ENCODE data around the gene GPC3. TPM values are rescaled to one million over a fixed set of nuclear protein-coding genes. Genes with fewer than 3 reads are reported as not detected.

GPC3 gene
- total and polyA plus RNA-seq, 4 donors: 8.3 to 270 (median 52.4) TPM

- 26 to 50% methylated on average over 6 of the region's 6 CpGs for WGBS, 2 donors
- no peak for ATAC-seq (ENCODE audit: insufficient read depth, low FRiP score)
- peaks cover 0 to 3% (median 1%) of the 10 kb centered on the region in 5 donors for H3K4me1 ChIP-seq (ENCODE audit: control insufficient read depth in 5 of 5, insufficient read depth in 5 of 5, low read length in 5 of 5)
- peak; percentile 32 to 82 (median 73) for DNase-seq
- H3K9me3 ChIP-seq (ENCODE audit: control insufficient read depth in 4 of 4, insufficient read depth in 3 of 4, low read length in 3 of 4): peaks cover 0 to 1% (median 0%) of the 10 kb centered on the region in 4 donors
- no peak overlapping the region for H3K9ac ChIP-seq (ENCODE audit: insufficient read depth in 1 of 2, low read length in 2 of 2)
- no peak overlapping the region for H3K4me3 ChIP-seq
- no peak for TF ChIP-seq CTCF (IDR thresholded peaks at IDR 0.05; ENCODE audit: control extremely low read depth, extremely low read depth)
- H3K27me3 ChIP-seq (ENCODE audit: control insufficient read depth in 3 of 3, insufficient read depth in 3 of 3, low read length in 2 of 3): peaks cover 0 to 20% (median 11%) of the 10 kb centered on the region in 3 donors
- H3K27ac ChIP-seq (ENCODE audit: low read depth in 1 of 2, low read length in 1 of 2): no peak overlapping the region
- no peaks in the 10 kb centered on the region for H3K36me3 ChIP-seq (ENCODE audit: control insufficient read depth in 4 of 4, insufficient read depth in 4 of 4, low read length in 4 of 4)
Measured at GRCh38 chrX:133645256-133645655, 340.1 kb downstream of the GPC3 start.

GRCh38 chrX:133640161-133641015 lies 345.0 kb downstream of the GPC3 start:
- Histone ChIP-seq H3K9ac (ENCODE audit: insufficient read depth in 1 of 2, low read length in 2 of 2) (no peak overlapping the region), H3K9me3 (ENCODE audit: control insufficient read depth in 4 of 4, insufficient read depth in 3 of 4, low read length in 3 of 4) (peaks cover 0 to 3% (median 0%) of the 10 kb centered on the region in 4 donors), H3K27ac (ENCODE audit: low read depth in 1 of 2, low read length in 1 of 2) (no peak overlapping the region), H3K4me1 (ENCODE audit: control insufficient read depth in 5 of 5, insufficient read depth in 5 of 5, low read length in 5 of 5) (peaks cover 0 to 6% (median 0%) of the 10 kb centered on the region in 5 donors), H3K4me3 (no peak overlapping the region), H3K36me3 (ENCODE audit: control insufficient read depth in 4 of 4, insufficient read depth in 4 of 4, low read length in 4 of 4) (no peaks in the 10 kb centered on the region), H3K27me3 (ENCODE audit: control insufficient read depth in 3 of 3, insufficient read depth in 3 of 3, low read length in 2 of 3) (peaks cover 0 to 17% (median 3%) of the 10 kb centered on the region in 3 donors)
- no peak for ATAC-seq (ENCODE audit: insufficient read depth, low FRiP score)
- DNase-seq: peak in 1 of 3 donors; percentile 16
- WGBS, 2 donors: 55 to 85% methylated on average over 7 of the region's 7 CpGs
- TF ChIP-seq CTCF (IDR thresholded peaks at IDR 0.05; ENCODE audit: control extremely low read depth, extremely low read depth): no peak

GRCh38 chrX:133639726-133640125 lies 345.7 kb downstream of the GPC3 start:
- TF ChIP-seq CTCF (IDR thresholded peaks at IDR 0.05; ENCODE audit: control extremely low read depth, extremely low read depth): no peak
- ATAC-seq (ENCODE audit: insufficient read depth, low FRiP score) (peak; percentile 58), DNase-seq (no peak)
- Histone ChIP-seq H3K4me3 (no peak overlapping the region), H3K4me1 (ENCODE audit: control insufficient read depth in 5 of 5, insufficient read depth in 5 of 5, low read length in 5 of 5) (peaks cover 0 to 4% (median 0%) of the 10 kb centered on the region in 5 donors), H3K9me3 (ENCODE audit: control insufficient read depth in 4 of 4, insufficient read depth in 3 of 4, low read length in 3 of 4) (peaks cover 0 to 3% (median 0%) of the 10 kb centered on the region in 4 donors), H3K36me3 (ENCODE audit: control insufficient read depth in 4 of 4, insufficient read depth in 4 of 4, low read length in 4 of 4) (no peaks in the 10 kb centered on the region), H3K9ac (ENCODE audit: insufficient read depth in 1 of 2, low read length in 2 of 2) (no peak overlapping the region), H3K27ac (ENCODE audit: low read depth in 1 of 2, low read length in 1 of 2) (no peak overlapping the region), H3K27me3 (ENCODE audit: control insufficient read depth in 3 of 3, insufficient read depth in 3 of 3, low read length in 2 of 3) (peaks cover 0 to 18% (median 2%) of the 10 kb centered on the region in 3 donors)
- 54 to 88% methylated on average over 2 of the region's 2 CpGs for WGBS, 2 donors
